HL-60/S4 (cell line): ENCODE results near the gene GNB2.
"Not testable (repeated sequence)": the region's sequence is repeated elsewhere in the genome, so short reads cannot be mapped to it uniquely, and the experiment has no call there.

Experiments
- in situ Hi-C: fragments of 300-500 bp; cut with MboI; formaldehyde crosslinking; loops from 2 replicates; pipeline ENCODE4 v1.14.3; 2022; ENCODE audit warnings: low sequenced_read_pairs

The GNB2 gene

DNA sequence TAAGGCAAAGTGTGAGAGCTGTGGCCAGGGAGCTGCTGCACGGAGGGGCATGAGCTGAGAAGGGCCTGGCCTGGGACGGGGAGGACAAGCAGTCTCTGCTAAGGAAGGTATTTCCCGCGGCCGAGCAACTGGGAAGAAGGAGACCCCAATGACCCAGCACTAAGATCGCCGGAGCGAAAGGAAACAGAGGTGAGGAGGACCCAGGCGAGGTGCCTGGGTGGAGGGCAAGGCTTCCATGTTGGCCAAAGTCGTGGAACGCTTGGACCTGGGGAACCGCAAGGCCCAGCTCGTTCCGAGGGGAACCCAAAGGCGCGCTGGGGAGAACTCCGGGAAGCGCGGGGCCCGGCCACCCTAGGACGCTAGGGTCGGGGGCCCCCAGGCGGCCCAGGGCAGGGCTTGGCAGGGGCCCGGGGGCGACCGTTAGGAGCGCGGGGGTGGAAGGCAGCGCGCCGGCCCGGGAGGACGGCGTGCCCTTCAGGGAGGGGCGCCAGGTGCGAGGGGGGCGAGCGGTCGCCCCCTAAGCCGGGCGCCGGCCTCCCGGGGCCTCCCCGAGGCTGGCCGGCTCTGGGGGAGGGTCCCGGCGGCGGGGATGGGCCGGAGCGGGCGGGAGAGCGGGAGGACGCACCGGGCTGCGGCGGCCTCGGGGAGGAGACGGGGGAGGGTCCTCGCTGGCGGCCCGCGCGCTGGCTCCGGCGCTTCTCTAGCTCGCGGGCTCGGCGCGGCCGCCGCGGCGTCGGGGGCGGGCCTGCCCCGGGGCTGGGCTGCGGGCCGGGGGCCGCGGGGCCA is 20.0 kb downstream of the GNB2 start:
- in situ Hi-C loops = no loop called here

DNA sequence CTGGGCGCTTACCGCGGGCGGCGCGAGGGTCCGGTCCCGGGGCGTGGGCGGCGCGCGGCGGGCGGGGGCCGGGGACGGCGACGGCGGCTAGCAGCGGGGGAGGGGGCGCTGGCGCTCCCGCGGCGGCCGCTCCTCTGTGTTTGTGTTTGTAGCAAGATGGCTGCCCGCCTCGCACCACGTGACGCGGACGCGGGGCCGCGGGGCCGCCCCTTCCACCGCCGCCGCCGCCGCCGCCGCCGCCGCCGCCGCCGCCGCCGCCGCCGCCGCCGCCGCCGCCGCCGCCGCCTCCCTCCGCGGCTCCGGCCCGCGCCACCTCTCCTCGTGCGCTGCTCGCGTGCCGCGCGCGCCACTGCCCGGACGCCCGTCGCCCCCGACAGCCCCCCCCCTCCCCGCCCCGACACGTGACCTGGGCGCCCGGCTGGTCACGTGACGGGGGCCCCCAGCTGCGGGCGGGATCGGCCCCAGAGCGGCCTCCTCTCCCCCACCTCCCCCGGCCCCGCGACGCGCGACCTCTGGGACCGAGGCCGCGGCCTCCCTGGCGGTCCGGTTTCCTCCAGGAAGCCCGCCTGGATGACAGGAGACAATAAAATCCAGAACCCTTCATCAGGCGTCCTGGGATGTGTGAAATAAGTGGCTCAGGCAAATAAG is 20.7 kb downstream of the GNB2 start, which contains the start of gene GIGYF1:
TSS of gene GIGYF1 (minus strand) at position 153 of the 648 bp plus-strand sequence. CDS start 6,012 bp downstream, outside the sequence.
- in situ Hi-C loops = no loop called here

DNA sequence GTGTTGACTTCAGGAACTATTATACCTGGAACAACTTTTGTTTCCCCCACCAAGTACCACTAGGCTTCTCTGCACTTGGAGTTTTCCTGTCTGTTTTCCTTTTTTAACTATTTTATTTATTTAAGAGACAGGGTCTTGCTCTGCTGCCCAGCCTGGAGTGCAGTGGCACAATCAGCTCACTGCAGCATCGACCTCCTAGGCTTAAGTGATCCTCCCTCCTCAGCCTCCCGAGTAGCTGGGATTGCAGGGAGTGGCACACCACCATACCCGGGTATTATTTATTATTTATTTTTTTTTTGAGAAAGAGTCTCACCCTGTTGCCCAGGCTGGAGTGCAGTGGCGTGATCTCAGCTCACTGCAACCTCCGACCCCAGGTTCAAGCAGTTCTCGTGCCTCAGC is 22.6 kb downstream of the GNB2 start:
- in situ Hi-C loops = no loop called here

DNA sequence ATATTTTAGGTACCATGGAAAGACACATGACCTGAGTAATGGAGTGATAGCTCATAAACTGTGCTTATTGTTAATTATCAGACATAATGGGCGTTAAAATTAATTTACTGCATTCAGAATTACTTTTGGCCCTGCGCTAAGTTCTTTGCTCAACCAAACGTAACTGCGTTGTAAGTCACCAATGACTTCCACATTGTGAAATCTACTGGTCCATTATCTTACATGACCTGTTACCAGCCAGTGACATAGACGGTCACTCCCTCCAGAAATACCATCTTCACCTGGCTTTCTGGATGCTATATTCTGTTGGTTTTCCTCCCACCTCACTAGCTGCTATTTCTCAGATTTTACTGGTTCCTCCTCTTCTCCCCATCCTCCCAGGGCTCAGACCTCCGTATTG is 25.5 kb downstream of the GNB2 start:
- in situ Hi-C loops = no loop called here

DNA sequence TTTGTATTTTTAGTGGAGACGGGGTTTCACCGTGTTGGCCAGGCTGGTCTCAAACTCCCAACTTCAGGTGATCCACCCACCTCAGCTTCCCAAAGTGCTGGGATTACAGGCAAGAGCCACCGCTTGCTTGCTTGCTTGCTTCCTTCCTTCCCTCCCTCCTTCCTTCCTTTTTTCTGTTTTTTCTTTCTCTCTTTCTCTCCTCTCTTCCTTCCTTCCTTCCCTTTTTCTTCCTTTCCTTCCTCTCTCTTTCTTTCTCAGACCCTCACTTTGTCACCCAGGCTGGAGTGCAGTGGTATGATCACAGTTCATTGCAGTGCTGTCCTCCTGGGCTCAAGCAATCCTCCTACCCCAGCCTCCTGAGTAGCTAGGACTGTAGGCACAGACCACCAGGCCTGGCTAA is 27.5 kb downstream of the GNB2 start:
- in situ Hi-C loops = not testable (repeated sequence)

DNA sequence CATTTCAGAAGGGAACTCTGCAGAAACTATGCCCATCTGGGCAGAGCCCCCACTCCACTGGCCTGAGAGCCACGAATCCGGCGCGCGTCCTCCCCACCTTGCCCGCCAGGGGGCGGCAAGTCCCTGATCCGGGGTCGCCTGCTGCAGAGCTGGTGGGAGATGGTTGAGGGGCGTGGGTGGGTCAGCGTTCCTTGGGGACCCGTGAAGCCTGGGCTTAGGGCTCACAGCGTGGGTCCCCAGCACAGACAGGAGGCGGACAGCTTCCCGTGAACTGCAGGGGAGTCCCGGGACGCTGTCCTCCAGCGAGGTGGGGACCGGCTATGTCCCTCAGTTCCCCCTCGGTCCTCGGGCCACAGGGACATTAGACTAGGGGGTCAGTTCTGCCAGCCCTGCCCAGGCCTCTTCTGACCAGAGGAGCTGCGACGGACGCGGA is 31.8 kb downstream of the GNB2 start:
- in situ Hi-C loops = no loop called here

DNA sequence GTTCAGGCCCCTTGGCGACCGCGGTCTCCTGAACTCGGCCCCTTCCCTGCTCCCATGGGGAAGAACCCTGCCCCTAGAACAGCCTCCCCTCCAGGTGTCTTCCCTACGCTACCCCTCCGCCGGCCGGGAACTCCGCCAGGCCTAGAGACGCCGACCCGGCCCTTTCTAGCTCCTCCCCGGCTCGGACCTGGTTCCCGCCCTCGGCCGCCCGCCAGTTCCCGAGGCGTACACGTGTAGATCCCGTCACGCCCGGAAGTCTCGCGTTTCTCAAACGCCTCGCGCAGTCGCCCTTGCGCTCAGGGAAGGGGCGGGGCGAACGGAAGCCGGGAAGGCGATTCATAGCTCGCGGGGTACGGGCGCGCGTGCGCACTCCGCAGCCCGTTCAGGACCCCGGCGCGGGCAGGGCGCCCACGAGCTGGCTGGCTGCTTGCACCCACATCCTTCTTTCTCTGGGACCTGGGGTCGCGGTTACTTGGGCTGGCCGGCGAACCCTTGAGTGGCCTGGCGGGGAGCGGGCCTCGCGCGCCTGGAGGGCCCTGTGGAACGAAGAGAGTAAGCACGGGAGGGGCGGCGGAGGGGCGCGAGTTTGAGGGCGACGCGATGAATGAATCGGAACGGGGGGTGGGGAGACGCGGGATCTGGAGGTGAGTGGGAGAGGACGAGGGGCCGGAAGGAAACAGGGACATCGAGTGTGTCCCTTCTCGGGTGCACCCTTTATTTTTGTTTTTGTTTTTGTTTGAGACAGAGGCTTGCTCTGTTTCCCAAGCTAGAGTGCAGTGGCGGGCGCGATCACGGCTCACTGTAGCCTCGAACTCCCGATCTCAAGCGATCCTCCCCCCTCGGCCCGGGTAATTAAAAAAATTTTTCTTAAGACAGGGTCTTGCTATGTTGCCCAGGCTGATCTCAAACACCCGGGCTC is 32.5 kb downstream of the GNB2 start, which contains the start of gene POP7:
TSS of gene POP7 (plus strand) at position 369 of the 919 bp plus-strand sequence. CDS start 710 bp downstream, outside the sequence.
- in situ Hi-C loops = no loop called here

DNA sequence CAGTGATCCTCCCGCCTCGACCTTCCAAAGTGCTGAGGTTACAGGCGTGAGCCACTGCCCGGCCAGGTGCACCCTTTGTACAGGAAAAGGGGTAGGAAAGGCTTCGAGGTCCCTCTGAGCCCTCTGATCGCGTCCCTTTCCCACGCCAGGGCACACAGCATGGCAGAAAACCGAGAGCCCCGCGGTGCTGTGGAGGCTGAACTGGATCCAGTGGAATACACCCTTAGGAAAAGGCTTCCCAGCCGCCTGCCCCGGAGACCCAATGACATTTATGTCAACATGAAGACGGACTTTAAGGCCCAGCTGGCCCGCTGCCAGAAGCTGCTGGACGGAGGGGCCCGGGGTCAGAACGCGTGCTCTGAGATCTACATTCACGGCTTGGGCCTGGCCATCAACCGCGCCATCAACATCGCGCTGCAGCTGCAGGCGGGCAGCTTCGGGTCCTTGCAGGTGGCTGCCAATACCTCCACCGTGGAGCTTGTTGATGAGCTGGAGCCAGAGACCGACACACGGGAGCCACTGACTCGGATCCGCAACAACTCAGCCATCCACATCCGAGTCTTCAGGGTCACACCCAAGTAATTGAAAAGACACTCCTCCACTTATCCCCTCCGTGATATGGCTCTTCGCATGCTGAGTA is 33.3 kb downstream of the GNB2 start:
- in situ Hi-C loops = no loop called here

DNA sequence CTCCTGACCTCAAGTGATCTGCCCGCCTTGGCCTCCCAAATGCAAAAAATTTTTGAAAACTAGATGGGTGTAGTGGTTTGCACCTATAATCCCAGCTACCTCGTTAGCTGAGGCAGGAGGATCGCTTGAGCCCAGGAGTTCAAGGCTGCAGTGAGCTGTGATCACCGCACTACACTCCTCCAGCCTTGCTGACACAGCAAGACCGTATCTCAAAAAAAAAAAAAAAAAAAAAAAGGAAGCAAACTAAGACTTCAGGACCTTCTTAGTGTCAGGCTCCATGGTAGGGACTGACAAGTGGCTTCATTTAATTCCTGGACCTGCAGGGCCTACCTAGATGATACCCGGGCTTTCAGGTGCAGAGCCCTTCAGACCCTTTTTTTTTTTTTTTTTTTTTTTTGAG is 34.9 kb downstream of the GNB2 start:
- in situ Hi-C loops = no loop called here

DNA sequence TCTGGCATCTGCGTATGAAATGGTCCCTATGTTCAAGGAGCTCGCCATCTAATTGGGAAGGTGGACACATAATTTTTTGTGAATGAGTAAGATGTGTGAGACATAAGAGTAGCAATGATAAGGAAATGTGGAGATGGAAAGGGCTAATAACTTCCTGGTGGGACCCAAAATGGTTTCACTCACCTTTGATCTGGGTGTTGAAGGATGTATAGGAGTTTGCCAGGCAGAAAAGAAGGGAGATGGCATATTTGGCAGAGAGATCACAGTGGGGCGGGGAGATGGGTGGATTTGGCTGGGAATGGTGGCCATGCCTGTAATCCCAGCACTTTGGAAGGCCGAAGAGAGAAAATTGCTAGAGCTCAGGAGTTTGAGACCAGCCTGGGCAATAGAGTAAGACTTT is 36.9 kb downstream of the GNB2 start:
- in situ Hi-C loops = no loop called here

DNA sequence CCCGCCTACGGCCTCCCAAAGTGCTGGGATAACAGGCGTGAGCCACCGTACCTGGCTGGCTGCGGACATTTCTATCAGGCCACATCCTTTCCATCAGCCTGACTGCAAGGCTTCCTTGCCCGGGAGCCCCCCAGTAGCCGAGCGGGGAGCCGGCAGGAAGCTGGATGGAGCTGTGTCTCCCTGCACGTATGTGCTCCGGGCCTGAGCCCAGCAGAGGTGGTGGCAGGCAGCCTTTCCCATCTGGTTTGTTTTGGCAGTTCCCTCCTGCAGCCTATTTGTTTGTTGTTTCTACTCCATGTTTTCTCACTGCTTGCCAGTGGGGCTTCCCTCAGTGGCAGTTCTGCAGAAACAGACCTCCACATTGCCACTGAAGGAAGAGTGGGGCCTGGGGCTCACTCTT is 37.8 kb downstream of the GNB2 start:
- in situ Hi-C loops = no loop called here

DNA sequence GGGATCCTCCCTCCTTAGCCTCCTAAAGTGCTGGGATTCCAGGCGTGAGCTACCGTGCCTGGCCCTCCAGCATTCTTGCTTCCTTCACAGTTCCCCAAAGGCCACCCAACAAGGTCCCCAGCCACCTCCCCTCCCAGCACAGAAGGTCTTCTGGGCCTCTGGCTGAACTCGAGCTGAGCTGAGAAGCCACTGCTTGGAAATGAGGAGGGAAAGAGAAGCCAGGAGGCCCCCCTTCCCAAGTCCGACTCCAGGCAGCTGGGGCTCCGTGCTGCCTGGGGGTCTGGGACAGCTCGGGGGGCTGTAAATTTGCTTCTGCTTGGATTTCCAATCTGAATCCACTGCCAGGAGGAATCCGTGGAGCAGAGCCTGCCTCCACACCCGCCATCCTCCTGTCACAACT is 41.2 kb downstream of the GNB2 start:
- in situ Hi-C loops = no loop called here

DNA sequence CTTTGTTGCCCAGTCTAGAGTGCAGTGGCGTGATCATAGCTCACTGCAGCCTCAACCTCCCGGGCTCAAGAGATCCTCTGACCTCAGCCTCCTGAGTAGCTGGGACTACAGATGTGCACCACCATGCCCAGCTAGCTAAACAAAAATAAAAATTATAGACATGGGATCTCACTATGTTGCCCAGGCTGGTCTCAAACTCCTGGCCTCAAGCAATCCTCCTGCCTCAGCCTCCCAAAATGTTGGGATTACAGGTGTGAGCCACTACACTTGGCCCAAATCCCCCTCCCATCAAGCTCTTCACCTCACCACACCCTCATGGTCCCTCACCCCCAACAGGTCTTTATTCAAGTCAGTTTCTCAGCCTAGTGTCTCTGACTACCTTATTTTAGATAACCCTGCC is 43.5 kb downstream of the GNB2 start:
- in situ Hi-C loops = not testable (repeated sequence)

DNA sequence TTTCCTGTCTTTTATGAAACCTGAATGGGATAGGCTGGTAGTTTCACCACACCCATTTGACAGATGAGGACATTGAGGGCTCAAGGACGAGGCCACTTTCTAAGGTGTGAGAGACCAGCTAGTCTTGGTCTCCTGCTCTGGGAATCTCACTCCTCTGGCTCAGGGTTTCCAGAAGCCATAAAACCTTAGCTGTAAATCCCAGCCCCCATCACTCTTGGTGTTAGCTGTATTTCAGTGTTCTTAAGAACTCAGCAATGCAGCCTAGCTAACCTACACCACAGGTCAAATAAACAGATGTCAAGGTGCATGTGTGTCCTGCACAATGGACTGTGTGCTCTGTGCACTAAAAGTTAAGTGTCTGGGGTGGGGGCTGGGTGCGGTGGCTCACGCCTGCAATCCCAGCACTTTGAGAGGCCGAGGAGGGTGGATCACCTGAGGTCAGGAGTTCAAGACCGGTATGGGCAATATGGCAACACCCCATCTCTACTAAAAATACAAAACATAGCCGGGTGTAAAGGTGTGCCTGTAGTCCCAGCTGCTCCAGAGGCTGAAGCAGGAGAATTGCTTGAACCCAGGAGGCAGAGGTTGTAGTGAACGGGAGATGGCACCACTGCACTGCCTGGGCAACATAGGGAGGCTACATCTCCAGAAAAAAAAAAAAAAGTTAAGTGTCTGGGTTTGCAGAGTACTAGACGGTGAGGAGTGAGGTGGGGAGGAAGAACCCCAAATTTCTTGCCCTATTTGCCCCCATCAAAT is 46.2 kb downstream of the GNB2 start:
- in situ Hi-C loops = no loop called here

DNA sequence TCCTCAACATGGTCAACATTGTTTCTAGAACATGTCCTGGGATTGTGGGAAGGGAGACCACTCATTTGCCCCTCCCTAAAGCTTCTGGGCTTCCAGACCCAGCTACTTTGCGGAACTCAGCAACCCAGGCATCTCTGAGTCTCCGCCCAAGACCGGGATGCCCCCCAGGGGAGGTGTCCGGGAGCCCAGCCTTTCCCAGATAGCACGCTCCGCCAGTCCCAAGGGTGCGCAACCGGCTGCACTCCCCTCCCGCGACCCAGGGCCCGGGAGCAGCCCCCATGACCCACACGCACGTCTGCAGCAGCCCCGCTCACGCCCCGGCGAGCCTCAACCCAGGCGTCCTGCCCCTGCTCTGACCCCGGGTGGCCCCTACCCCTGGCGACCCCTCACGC is 46.7 kb downstream of the GNB2 start, which contains the start of gene EPO:
TSS of gene EPO (plus strand) at position 190 of the 392 bp plus-strand sequence. CDS start 513 bp downstream, outside the sequence.
- in situ Hi-C loops = no loop called here

DNA sequence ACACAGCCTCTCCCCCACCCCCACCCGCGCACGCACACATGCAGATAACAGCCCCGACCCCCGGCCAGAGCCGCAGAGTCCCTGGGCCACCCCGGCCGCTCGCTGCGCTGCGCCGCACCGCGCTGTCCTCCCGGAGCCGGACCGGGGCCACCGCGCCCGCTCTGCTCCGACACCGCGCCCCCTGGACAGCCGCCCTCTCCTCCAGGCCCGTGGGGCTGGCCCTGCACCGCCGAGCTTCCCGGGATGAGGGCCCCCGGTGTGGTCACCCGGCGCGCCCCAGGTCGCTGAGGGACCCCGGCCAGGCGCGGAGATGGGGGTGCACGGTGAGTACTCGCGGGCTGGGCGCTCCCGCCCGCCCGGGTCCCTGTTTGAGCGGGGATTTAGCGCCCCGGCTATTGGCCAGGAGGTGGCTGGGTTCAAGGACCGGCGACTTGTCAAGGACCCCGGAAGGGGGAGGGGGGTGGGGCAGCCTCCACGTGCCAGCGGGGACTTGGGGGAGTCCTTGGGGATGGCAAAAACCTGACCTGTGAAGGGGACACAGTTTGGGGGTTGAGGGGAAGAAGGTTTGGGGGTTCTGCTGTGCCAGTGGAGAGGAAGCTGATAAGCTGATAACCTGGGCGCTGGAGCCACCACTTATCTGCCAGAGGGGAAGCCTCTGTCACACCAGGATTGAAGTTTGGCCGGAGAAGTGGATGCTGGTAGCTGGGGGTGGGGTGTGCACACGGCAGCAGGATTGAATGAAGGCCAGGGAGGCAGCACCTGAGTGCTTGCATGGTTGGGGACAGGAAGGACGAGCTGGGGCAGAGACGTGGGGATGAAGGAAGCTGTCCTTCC is 47.3 kb downstream of the GNB2 start:
- in situ Hi-C loops = no loop called here

DNA sequence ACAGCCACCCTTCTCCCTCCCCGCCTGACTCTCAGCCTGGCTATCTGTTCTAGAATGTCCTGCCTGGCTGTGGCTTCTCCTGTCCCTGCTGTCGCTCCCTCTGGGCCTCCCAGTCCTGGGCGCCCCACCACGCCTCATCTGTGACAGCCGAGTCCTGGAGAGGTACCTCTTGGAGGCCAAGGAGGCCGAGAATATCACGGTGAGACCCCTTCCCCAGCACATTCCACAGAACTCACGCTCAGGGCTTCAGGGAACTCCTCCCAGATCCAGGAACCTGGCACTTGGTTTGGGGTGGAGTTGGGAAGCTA is 47.9 kb downstream of the GNB2 start:
- in situ Hi-C loops = no loop called here

DNA sequence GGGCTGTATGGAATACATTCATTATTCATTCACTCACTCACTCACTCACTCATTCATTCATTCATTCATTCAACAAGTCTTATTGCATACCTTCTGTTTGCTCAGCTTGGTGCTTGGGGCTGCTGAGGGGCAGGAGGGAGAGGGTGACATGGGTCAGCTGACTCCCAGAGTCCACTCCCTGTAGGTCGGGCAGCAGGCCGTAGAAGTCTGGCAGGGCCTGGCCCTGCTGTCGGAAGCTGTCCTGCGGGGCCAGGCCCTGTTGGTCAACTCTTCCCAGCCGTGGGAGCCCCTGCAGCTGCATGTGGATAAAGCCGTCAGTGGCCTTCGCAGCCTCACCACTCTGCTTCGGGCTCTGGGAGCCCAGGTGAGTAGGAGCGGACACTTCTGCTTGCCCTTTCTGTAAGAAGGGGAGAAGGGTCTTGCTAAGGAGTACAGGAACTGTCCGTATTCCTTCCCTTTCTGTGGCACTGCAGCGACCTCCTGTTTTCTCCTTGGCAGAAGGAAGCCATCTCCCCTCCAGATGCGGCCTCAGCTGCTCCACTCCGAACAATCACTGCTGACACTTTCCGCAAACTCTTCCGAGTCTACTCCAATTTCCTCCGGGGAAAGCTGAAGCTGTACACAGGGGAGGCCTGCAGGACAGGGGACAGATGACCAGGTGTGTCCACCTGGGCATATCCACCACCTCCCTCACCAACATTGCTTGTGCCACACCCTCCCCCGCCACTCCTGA is 49.1 kb downstream of the GNB2 start:
- in situ Hi-C loops = no loop called here
